Neuronal stem cell (in vitro differentiated cells): ENCODE measurements around the gene TIMM13.

Source experiments
- DNase-seq: peaks from one replicate; pipeline ENCODE4 v3.0.0-alpha.2; 2013; ENCODE audit warnings: low spot score
- H2AFZ ChIP-seq: one replicate; pipeline ENCODE4 v1.6.1; 2013; ENCODE audit warnings: mild to moderate bottlenecking, low read length, inconsistent platforms
- H2AK5ac ChIP-seq: 2 replicates; pipeline ENCODE4 v1.6.1; 2013; ENCODE audit warnings: low read depth, mild to moderate bottlenecking, inconsistent platforms, low read length, moderate library complexity, mixed read lengths
- H2BK120ac ChIP-seq: 2 replicates; pipeline ENCODE4 v1.6.1; 2013; ENCODE audit warnings: low read depth, mild to moderate bottlenecking, inconsistent platforms, low read length, moderate library complexity, mixed read lengths
- H2BK12ac ChIP-seq: one replicate; pipeline ENCODE4 v1.6.1; 2013; ENCODE audit warnings: low read length, inconsistent platforms
- H2BK15ac ChIP-seq: 2 replicates; pipeline ENCODE4 v1.6.1; 2013; ENCODE audit warnings: mild to moderate bottlenecking, low read length, inconsistent platforms, mixed read lengths
- H2BK5ac ChIP-seq: one replicate; pipeline ENCODE4 v1.6.1; 2013; ENCODE audit warnings: inconsistent platforms, mild to moderate bottlenecking, low read length, moderate library complexity
- H3K14ac ChIP-seq: one replicate; pipeline ENCODE4 v1.6.1; 2013; ENCODE audit warnings: low read length, inconsistent platforms
- H3K18ac ChIP-seq: 2 replicates; pipeline ENCODE4 v1.6.1; 2013; ENCODE audit warnings: low read length, inconsistent platforms
- H3K23ac ChIP-seq: 2 replicates; pipeline ENCODE4 v1.6.1; 2013; ENCODE audit warnings: low read depth, mild to moderate bottlenecking, mixed read lengths, low read length, inconsistent platforms; ENCODE audit not compliant: poor library complexity
- H3K27ac ChIP-seq: replicated peaks from 3 replicates; pipeline ENCODE4 v1.5.1; 2013; ENCODE audit warnings: low read length, inconsistent platforms
- H3K27me3 ChIP-seq, 3 experiments: 2 replicates each; pipeline ENCODE4 v1.6.1; 2013; ENCODE audit warnings: low read length in 3 of 3, mild to moderate bottlenecking in 2 of 3, inconsistent platforms in 1 of 3, low read depth in 1 of 3, mixed read lengths in 1 of 3, moderate library complexity in 1 of 3; ENCODE audit not compliant: control insufficient read depth in 3 of 3, insufficient read depth in 3 of 3
- H3K36me3 ChIP-seq, 2 donors: replicated peaks in 1 of 2; 2 replicates each; pipeline ENCODE4 v1.6.1; 2013; ENCODE audit warnings: low read length in 2 of 2; ENCODE audit not compliant: control insufficient read depth in 2 of 2, insufficient read depth in 2 of 2
- H3K4ac ChIP-seq: 2 replicates; pipeline ENCODE4 v1.6.1; 2013; ENCODE audit warnings: inconsistent platforms, mild to moderate bottlenecking, low read length, moderate library complexity
- H3K4me1 ChIP-seq, 2 donors: 1 replicate in 1 of 2; 2 replicates in 1 of 2; pipeline ENCODE4 v1.6.1; 2013; ENCODE audit warnings: low read length in 2 of 2, low read depth in 1 of 2; ENCODE audit not compliant: control insufficient read depth in 2 of 2, insufficient read depth in 1 of 2
- H3K4me2 ChIP-seq: one replicate; pipeline ENCODE4 v1.6.1; 2013; ENCODE audit warnings: mild to moderate bottlenecking, low read length, inconsistent platforms; ENCODE audit not compliant: insufficient read depth, poor library complexity, severe bottlenecking
- H3K4me3 ChIP-seq, 2 donors: 2 replicates each; pipeline ENCODE4 v1.5.1; 2013; ENCODE audit warnings: low read length in 2 of 2, mild to moderate bottlenecking in 2 of 2, inconsistent platforms in 1 of 2, moderate library complexity in 1 of 2
- H3K79me1 ChIP-seq: one replicate; pipeline ENCODE4 v1.6.1; 2013; ENCODE audit warnings: low read depth, mild to moderate bottlenecking, inconsistent platforms, low read length, moderate library complexity
- H3K9ac ChIP-seq: one replicate; pipeline ENCODE4 v1.6.1; 2013; ENCODE audit warnings: mild to moderate bottlenecking, low read depth, low read length, inconsistent platforms; ENCODE audit not compliant: poor library complexity
- H3K9me3 ChIP-seq, 2 donors: replicated peaks in 1 of 2; 2 replicates each; pipeline versions ENCODE3 to v1.6.1; 2013; ENCODE audit warnings: low read length in 2 of 2, mild to moderate bottlenecking in 2 of 2, inconsistent platforms in 1 of 2, low read depth in 1 of 2, mixed read lengths in 1 of 2, moderate library complexity in 1 of 2; ENCODE audit not compliant: control insufficient read depth in 2 of 2, insufficient read depth in 1 of 2
- H4K8ac ChIP-seq: one replicate; pipeline ENCODE4 v1.6.1; 2013; ENCODE audit warnings: low read depth, mild to moderate bottlenecking, inconsistent platforms, low read length, moderate library complexity
- H4K91ac ChIP-seq: one replicate; pipeline ENCODE4 v1.6.1; 2013; ENCODE audit warnings: low read length, low read depth, mild to moderate bottlenecking, inconsistent platforms; ENCODE audit not compliant: poor library complexity
- WGBS, 2 donors: extraction: QIAGEN DNeasy Blood & Tissue Kit; methylation state at CpG; one replicate each; pipeline ENCODE4 v1.1.7; 2013; ENCODE audit warnings: missing lambda C conversion rate in 2 of 2, mixed read lengths in 1 of 2; ENCODE audit not compliant: insufficient read length in 2 of 2, insufficient replicate concordance in 1 of 2; ENCODE audit errors: extremely low coverage in 2 of 2; 5-methylcytosine and 5-hydroxymethylcytosine counted together

TIMM13 gene

GRCh38 chr19:2376784-2377519 is 50.4 kb downstream of the TIMM13 start:
- no peak overlapping the region for H3K14ac ChIP-seq
- no CpG with 5 or more reads among the region's 15 CpGs for WGBS, 2 donors
- no peak overlapping the region for H2BK15ac ChIP-seq
- H2BK5ac ChIP-seq: no peak overlapping the region
- peaks cover 0 to 3% (median 0%) of the 10 kb centered on the region in 3 experiments for H3K27me3 ChIP-seq
- peak overlapping the region; percentile 71 for H3K18ac ChIP-seq
- H3K4ac ChIP-seq: no peak overlapping the region
- H3K4me2 ChIP-seq: no peak overlapping the region
- no peaks in the 10 kb centered on the region for H3K36me3 ChIP-seq
- no peaks in the 10 kb centered on the region for H3K79me1 ChIP-seq
- H3K27ac ChIP-seq: no peak overlapping the region
- peak overlapping the region; percentile 88 for H2AK5ac ChIP-seq
- peak overlapping the region; percentile 55 for H3K23ac ChIP-seq
- no peak overlapping the region for H4K8ac ChIP-seq
- H3K4me3 ChIP-seq: no peak overlapping the region
- peaks cover 0 to 4% of the 10 kb centered on the region in 2 donors for H3K9me3 ChIP-seq
- H4K91ac ChIP-seq: no peak overlapping the region
- no peak overlapping the region for H2BK12ac ChIP-seq
- H3K9ac ChIP-seq: no peak overlapping the region
- no peak overlapping the region for H2BK120ac ChIP-seq
- H3K4me1 ChIP-seq: peaks cover 0 to 2% of the 10 kb centered on the region in 2 donors
- no peak overlapping the region for H2AFZ ChIP-seq
- no peak for DNase-seq
